Right lobe of liver (tissue), 4 donors: ENCODE data around the gene BAG2.

ENCODE experiments used
- CTCF ChIP-seq, 4 donors: fragments of 200-600 bp in 3 of 4; fragments of 450-650 bp in 1 of 4; IDR thresholded peaks; one replicate each; pipeline versions ENCODE4 v1.5.1 to v1.8.0; 2016 to 2022; ENCODE audit warnings: antibody characterized with exemption in 4 of 4, mild to moderate bottlenecking in 2 of 4
- POLR2A ChIP-seq: fragments of 450-650 bp; IDR thresholded peaks from one replicate; pipeline ENCODE4 v1.6.1; 2017; ENCODE audit warnings: antibody characterized with exemption, mild to moderate bottlenecking
- donor health status: DM: no; HTN: no; CAD: no.
- donor health status: DM: no; HTN: no; CAD: no.
- donor health status: DM: no; HTN: yes; CAD: no.

GRCh38 chr6:57138026-57138425 is 34.1 kb upstream of the BAG2 start:
- no peak for TF ChIP-seq CTCF (IDR thresholded peaks at IDR 0.05)
- no peak for TF ChIP-seq POLR2A
